A549 (cell line): Measurements from ENCODE around the gene PRSS27. TPM values are rescaled to one million over a fixed set of nuclear protein-coding genes. Genes with fewer than 3 reads are reported as not detected.

ENCODE experiments used
- ATAC-seq, 2 experiments: fragments of 200-7000 bp in 1 of 2; fragments of >200 bp in 1 of 2; cut with Nextera tagmentation in 1 of 2; cut with Tn5 transposase in 1 of 2; 3 replicates each; pipeline versions ENCODE4 v1.8.0 to v1.9.1; 2018 to 2020; ENCODE audit warnings: mild to moderate bottlenecking in 1 of 2, moderate library complexity in 1 of 2
- CTCF ChIA-PET: fragments of 300-600 bp; sonication (Branson Sonifier 250); formaldehyde crosslinking; extraction: SDS; loops from one replicate; lab custom pipeline; 2021; ENCODE audit warnings: antibody characterized with exemption, inconsistent platforms; lab: Yijun Ruan, JAX
- POLR2A ChIA-PET: fragments of 350-600 bp; formaldehyde crosslinking; extraction: SDS; loops from one replicate; lab custom pipeline; 2021; ENCODE audit warnings: antibody characterized with exemption, inconsistent platforms; lab: Yijun Ruan, JAX
- DNase-seq, 2 experiments: peaks; one replicate each; pipeline versions ENCODE4 v3.0.0 to v3.0.0-alpha.2; 2011 to 2016; ENCODE audit warnings: low read depth in 1 of 2, low spot score in 1 of 2
- FAIRE-seq: peaks from 2 replicates; lab custom pipeline; 2011; peaks lifted over from hg19 to GRCh38; lab: Jason Lieb, UNC
- H3K27ac ChIP-seq, 2 experiments: fragments of >200 bp; sonication (Bioruptor Twin); formaldehyde crosslinking; 3 replicates each; pipeline ENCODE4 v1.5.1; 2016 to 2017
- H3K4me1 ChIP-seq: fragments of >200 bp; sonication (Bioruptor Twin); formaldehyde crosslinking; 3 replicates; pipeline ENCODE4 v1.6.1; 2016
- H3K4me2 ChIP-seq: fragments of >200 bp; sonication (Bioruptor Twin); formaldehyde crosslinking; 3 replicates; pipeline ENCODE4 v1.6.1; 2016
- H3K4me3 ChIP-seq: fragments of >200 bp; sonication (Bioruptor Twin); formaldehyde crosslinking; 3 replicates; pipeline ENCODE4 v1.5.1; 2016
- H3K9me3 ChIP-seq: fragments of >200 bp; sonication (Bioruptor Twin); formaldehyde crosslinking; 3 replicates; pipeline ENCODE4 v1.6.1; 2016
- BCL3 ChIP-seq: fragments of >200 bp; sonication (Bioruptor Twin); formaldehyde crosslinking; IDR thresholded peaks from 3 replicates; pipeline ENCODE4 v1.6.1; 2016
- BHLHE40 ChIP-seq: IDR thresholded peaks from 2 replicates; pipeline ENCODE4 v1.6.1; 2012; ENCODE audit warnings: low read depth, low read length, inconsistent platforms
- CBX2 ChIP-seq: fragments of 200-600 bp; sonication (generic); IDR thresholded peaks from 2 replicates; pipeline ENCODE4 v1.6.1; 2016; ENCODE audit warnings: low read depth, mild to moderate bottlenecking, borderline replicate concordance
- CBX8 ChIP-seq: fragments of 200-600 bp; sonication (generic); IDR thresholded peaks from 2 replicates; pipeline ENCODE4 v1.6.1; 2016
- EHF ChIP-seq: fragments of 250-450 bp; sonication (Bioruptor Pico); IDR thresholded peaks from 2 replicates; pipeline ENCODE4 v1.5.0; 2020; ENCODE audit warnings: mild to moderate bottlenecking
- EHMT2 ChIP-seq: fragments of 200-600 bp; sonication (generic); IDR thresholded peaks from 2 replicates; pipeline ENCODE4 v1.6.1; 2016; ENCODE audit warnings: antibody characterized with exemption, low read depth, mild to moderate bottlenecking, moderate library complexity
- EP300 ChIP-seq, 2 experiments: fragments of >200 bp; sonication (Bioruptor Twin); formaldehyde crosslinking; IDR thresholded peaks; 2 replicates in 1 of 2; 3 replicates in 1 of 2; pipeline ENCODE4 v1.6.1; 2016 to 2017
- FOSL2 ChIP-seq, 2 experiments: fragments of 450-650 bp in 1 of 2; fragments of >200 bp in 1 of 2; sonication (Bioruptor Twin) in 1 of 2; formaldehyde crosslinking; IDR thresholded peaks; 2 replicates each; pipeline versions ENCODE4 v1.5.0 to v1.6.1; 2016 to 2020; ENCODE audit warnings: mild to moderate bottlenecking in 1 of 2, moderate library complexity in 1 of 2
- GATA3 ChIP-seq: IDR thresholded peaks from 2 replicates; pipeline ENCODE4 v1.6.1; 2012; ENCODE audit warnings: borderline replicate concordance
- HDAC2 ChIP-seq: fragments of 200-600 bp; sonication (generic); IDR thresholded peaks from 2 replicates; pipeline ENCODE4 v1.6.1; 2016
- HEYL ChIP-seq: fragments of 250-450 bp; sonication (Bioruptor Pico); IDR thresholded peaks from 2 replicates; pipeline ENCODE4 v1.8.0; 2021; ENCODE audit warnings: mild to moderate bottlenecking, moderate library complexity
- HOXB5 ChIP-seq: fragments of 250-450 bp; sonication (Bioruptor Pico); IDR thresholded peaks from 2 replicates; pipeline ENCODE4 v1.5.0; 2020; ENCODE audit warnings: mild to moderate bottlenecking, moderate library complexity
- JUN ChIP-seq, 2 experiments: fragments of >200 bp; sonication (Bioruptor Twin); formaldehyde crosslinking; IDR thresholded peaks; 2 replicates in 1 of 2; 3 replicates in 1 of 2; pipeline ENCODE4 v1.6.1; 2016 to 2017
- MAFK ChIP-seq: fragments of 450-650 bp; IDR thresholded peaks from 2 replicates; pipeline ENCODE4 v1.6.1; 2014; ENCODE audit not compliant: partially characterized antibody
- MAX ChIP-seq: IDR thresholded peaks from 2 replicates; pipeline ENCODE4 v1.6.1; 2012
- MYC ChIP-seq: IDR thresholded peaks from 2 replicates; pipeline ENCODE4 v1.6.1; 2012; ENCODE audit warnings: mild to moderate bottlenecking, inconsistent platforms, low read length, improper control_type of control experiment, borderline replicate concordance
- NPAS2 ChIP-seq: fragments of 250-450 bp; sonication (Bioruptor Pico); IDR thresholded peaks from 2 replicates; pipeline ENCODE4 v1.8.0; 2022; ENCODE audit warnings: mild to moderate bottlenecking, moderate library complexity, borderline replicate concordance
- PHF8 ChIP-seq: fragments of 200-600 bp; sonication (generic); IDR thresholded peaks from 2 replicates; pipeline ENCODE4 v1.6.1; 2016; ENCODE audit warnings: low read depth, mild to moderate bottlenecking, antibody characterized with exemption, moderate library complexity, borderline replicate concordance
- POLR2A ChIP-seq: IDR thresholded peaks from 2 replicates; pipeline ENCODE4 v1.6.1; 2012; ENCODE audit warnings: mild to moderate bottlenecking, low read length
- POLR2AphosphoS2 ChIP-seq: conservative IDR thresholded peaks from 2 replicates; pipeline ENCODE4 v1.6.1; 2012; ENCODE audit warnings: low read length, improper control_type of control experiment, inconsistent platforms
- RAD21 ChIP-seq, 2 experiments: fragments of >200 bp in 1 of 2; sonication (Bioruptor Twin) in 1 of 2; formaldehyde crosslinking in 1 of 2; IDR thresholded peaks in 1 of 2; conservative IDR thresholded peaks in 1 of 2; 2 replicates in 1 of 2; 3 replicates in 1 of 2; pipeline ENCODE4 v1.6.1; 2012 to 2018; ENCODE audit warnings: inconsistent platforms in 1 of 2
- RARB ChIP-seq: fragments of 250-450 bp; sonication (Bioruptor Pico); IDR thresholded peaks from 2 replicates; pipeline ENCODE4 v1.8.0; 2021; ENCODE audit warnings: mild to moderate bottlenecking, moderate library complexity
- RFX5 ChIP-seq: fragments of 450-650 bp; IDR thresholded peaks from 2 replicates; pipeline ENCODE4 v1.7.1; 2014; ENCODE audit warnings: antibody characterized with exemption, mild to moderate bottlenecking, moderate library complexity
- RNF2 ChIP-seq: fragments of 200-600 bp; sonication (generic); IDR thresholded peaks from 2 replicates; pipeline ENCODE4 v1.6.1; 2016; ENCODE audit warnings: low read depth, mild to moderate bottlenecking, antibody characterized with exemption, moderate library complexity, borderline replicate concordance
- SMC3 ChIP-seq: fragments of >200 bp; sonication (Bioruptor Twin); formaldehyde crosslinking; IDR thresholded peaks from 3 replicates; pipeline ENCODE4 v1.6.1; 2018; ENCODE audit warnings: inconsistent platforms
- TP53 ChIP-seq: fragments of 250-450 bp; sonication (Bioruptor Pico); IDR thresholded peaks from 2 replicates; pipeline ENCODE4 v1.5.0; 2021; ENCODE audit warnings: mild to moderate bottlenecking, moderate library complexity
- ZC3H11A ChIP-seq: fragments of 450-650 bp; IDR thresholded peaks from 2 replicates; pipeline ENCODE4 v1.6.1; 2014; ENCODE audit warnings: antibody characterized with exemption, mild to moderate bottlenecking
- ZNF302 ChIP-seq: fragments of 250-450 bp; sonication (Bioruptor Pico); IDR thresholded peaks from 2 replicates; pipeline ENCODE4 v1.9.0; 2021; ENCODE audit warnings: inconsistent platforms, mild to moderate bottlenecking, moderate library complexity
- WGBS: methylation state at CpG from one replicate; pipeline ENCODE4 v1.1.6; 2017; ENCODE audit errors: missing lambda C conversion rate; 5-methylcytosine and 5-hydroxymethylcytosine counted together
- polyA plus RNA-seq, 4 experiments: library from polyadenylated mRNA; depleted of rRNA in 3 of 4; stranded (reverse); fragments of >200 nt; fragmentation: RNase III in 1 of 4; extraction: RNeasy Plus Mini Kit Qiagen cat#74134 plus additional on column Dnase treatment in 1 of 4; gene quantifications; 2 replicates in 3 of 4; 3 replicates in 1 of 4; pipeline ENCODE4 v1.2.3, GENCODE V29; 2011 to 2017
- TF ChIP-seq, protein P1 (sequence below): fragments of >200 bp; sonication (Bioruptor Twin); formaldehyde crosslinking; IDR thresholded peaks from 2 replicates; pipeline ENCODE4 v1.6.1; 2016
- TF ChIP-seq, protein P2 (sequence below): fragments of 200-600 bp; sonication (generic); IDR thresholded peaks from 2 replicates; pipeline ENCODE4 v1.6.1; 2016; ENCODE audit warnings: antibody characterized with exemption, mild to moderate bottlenecking, moderate library complexity

PRSS27 gene
- polyA plus RNA-seq, 2 of the 4 experiments (the other 2 are of a cell fraction): 1.00 to 1.2 TPM

GRCh38 chr16:2752850-2753732 is 33.1 kb upstream of the PRSS27 start (continued):
- TF ChIP-seq NPAS2 (CRISPR knock-in tag): no peak
- 0 out of 5 replicates have a peak, but pooled peaks of 1 of the 2 experiments have one; percentile 13 for TF ChIP-seq RAD21 (conservative IDR thresholded peaks at IDR 0.05 in 1 of 2, IDR thresholded peaks at IDR 0.05 in 1 of 2)
- peak; percentile 92; the same call in 1 of the 2 replicates for TF ChIP-seq MYC
- TF ChIP-seq BHLHE40: no peak
- no peak for TF ChIP-seq HEYL (CRISPR knock-in tag)
- TF ChIP-seq MAFK: no peak
- TF ChIP-seq CBX8: no peak
- TF ChIP-seq, protein P1, sequence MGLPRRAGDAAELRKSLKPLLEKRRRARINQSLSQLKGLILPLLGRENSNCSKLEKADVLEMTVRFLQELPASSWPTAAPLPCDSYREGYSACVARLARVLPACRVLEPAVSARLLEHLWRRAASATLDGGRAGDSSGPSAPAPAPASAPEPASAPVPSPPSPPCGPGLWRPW: no peak

- Histone ChIP-seq H3K4me3 (peak within 1 kb of the TSS; percentile 75), H3K9me3 (peaks cover 5% of the 10 kb centered on the region; the same call in 1 of the 3 replicates), H3K27ac (peak within 1 kb of the TSS; percentile 98 to 100), H3K4me2 (peak within 1 kb of the TSS; percentile 94), H3K4me1 (peaks cover 33% of the 10 kb centered on the region)
- DNase-seq (peak; percentile 96 to 98), ATAC-seq (peak; percentile 92), FAIRE-seq (no peak)
- under 1% methylated on average over 38 of the region's 99 CpGs for WGBS
- ChIA-PET POLR2A (interaction anchor here (0.6 to 1.7 kb wide), 12 partner anchors 11 to 153 kb away, joined by 3 to 13 read pairs (median 4); partner anchors contain the start of genes FLYWCH2, KCTD5 and PRSS27), CTCF (interaction anchor here (0.6 to 2.2 kb wide), 6 partner anchors 12 to 116 kb away, joined by 3 to 9 read pairs (median 5); no protein-coding TSS in a partner anchor)
- no peak for TF ChIP-seq CBX8
- no peak for TF ChIP-seq EP300 (IDR thresholded peaks at IDR 0.05)
- no peak for TF ChIP-seq NPAS2 (CRISPR knock-in tag)
- TF ChIP-seq, protein P2, sequence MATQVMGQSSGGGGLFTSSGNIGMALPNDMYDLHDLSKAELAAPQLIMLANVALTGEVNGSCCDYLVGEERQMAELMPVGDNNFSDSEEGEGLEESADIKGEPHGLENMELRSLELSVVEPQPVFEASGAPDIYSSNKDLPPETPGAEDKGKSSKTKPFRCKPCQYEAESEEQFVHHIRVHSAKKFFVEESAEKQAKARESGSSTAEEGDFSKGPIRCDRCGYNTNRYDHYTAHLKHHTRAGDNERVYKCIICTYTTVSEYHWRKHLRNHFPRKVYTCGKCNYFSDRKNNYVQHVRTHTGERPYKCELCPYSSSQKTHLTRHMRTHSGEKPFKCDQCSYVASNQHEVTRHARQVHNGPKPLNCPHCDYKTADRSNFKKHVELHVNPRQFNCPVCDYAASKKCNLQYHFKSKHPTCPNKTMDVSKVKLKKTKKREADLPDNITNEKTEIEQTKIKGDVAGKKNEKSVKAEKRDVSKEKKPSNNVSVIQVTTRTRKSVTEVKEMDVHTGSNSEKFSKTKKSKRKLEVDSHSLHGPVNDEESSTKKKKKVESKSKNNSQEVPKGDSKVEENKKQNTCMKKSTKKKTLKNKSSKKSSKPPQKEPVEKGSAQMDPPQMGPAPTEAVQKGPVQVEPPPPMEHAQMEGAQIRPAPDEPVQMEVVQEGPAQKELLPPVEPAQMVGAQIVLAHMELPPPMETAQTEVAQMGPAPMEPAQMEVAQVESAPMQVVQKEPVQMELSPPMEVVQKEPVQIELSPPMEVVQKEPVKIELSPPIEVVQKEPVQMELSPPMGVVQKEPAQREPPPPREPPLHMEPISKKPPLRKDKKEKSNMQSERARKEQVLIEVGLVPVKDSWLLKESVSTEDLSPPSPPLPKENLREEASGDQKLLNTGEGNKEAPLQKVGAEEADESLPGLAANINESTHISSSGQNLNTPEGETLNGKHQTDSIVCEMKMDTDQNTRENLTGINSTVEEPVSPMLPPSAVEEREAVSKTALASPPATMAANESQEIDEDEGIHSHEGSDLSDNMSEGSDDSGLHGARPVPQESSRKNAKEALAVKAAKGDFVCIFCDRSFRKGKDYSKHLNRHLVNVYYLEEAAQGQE: 0 out of 2 replicates have a peak, but pooled peaks have one; percentile 5
- TF ChIP-seq FOSL2 (IDR thresholded peaks at IDR 0.05): no peak
- 0 out of 2 replicates have a peak, but pooled peaks have one; percentile 21 for TF ChIP-seq FOSL2 (CRISPR knock-in tag; IDR thresholded peaks at IDR 0.05)
- no peak for TF ChIP-seq RAD21 (conservative IDR thresholded peaks at IDR 0.05 in 1 of 2, IDR thresholded peaks at IDR 0.05 in 1 of 2)
- TF ChIP-seq MYC: peak; percentile 28; the same call in 1 of the 2 replicates
- 0 out of 3 replicates have a peak, but pooled peaks have one; percentile 15 for TF ChIP-seq SMC3
- peak; percentile 95 for TF ChIP-seq HOXB5
- peak; percentile 70 for TF ChIP-seq POLR2A
- peak; percentile 19 to 96; a peak in 3 of 5 replicates for TF ChIP-seq JUN (IDR thresholded peaks at IDR 0.05)
- TF ChIP-seq MAX: peak; percentile 91; the same call in 1 of the 2 replicates
- no peak for TF ChIP-seq RARB (CRISPR knock-in tag)
- peak; percentile 89 for TF ChIP-seq PHF8
- no peak for TF ChIP-seq GATA3
- TF ChIP-seq TP53 (CRISPR knock-in tag): peak; percentile 89; the same call in 1 of the 2 replicates
- TF ChIP-seq BCL3: peak; percentile 84; the same call in 2 of the 3 replicates
- no peak for TF ChIP-seq EHMT2
- TF ChIP-seq POLR2AphosphoS2: no peak
- TF ChIP-seq ZNF302: peak; percentile 44; the same call in 1 of the 2 replicates
- TF ChIP-seq RFX5: peak; percentile 12; the same call in 1 of the 2 replicates
- TF ChIP-seq EHF (CRISPR knock-in tag): peak; percentile 92; the same call in 1 of the 2 replicates
- no peak for TF ChIP-seq CBX2
- TF ChIP-seq ZC3H11A: no peak
- TF ChIP-seq RNF2: peak; percentile 86; the same call in 1 of the 2 replicates
- TF ChIP-seq HDAC2: peak; percentile 36; the same call in 1 of the 2 replicates
Measured at GRCh38 chr16:2752035-2752849, 32.2 kb upstream of the PRSS27 start, which contains the start of gene SRRM2. TSS of gene SRRM2 (plus strand) at chr16:2752638. CDS start at chr16:2756365, 3,727 bp downstream.
